ENCODE data around the gene ZMYM1.
"Not testable (repeated sequence)": the region's sequence is repeated elsewhere in the genome, so short reads cannot be mapped to it uniquely, and the experiment has no call there.

ZMYM1 gene

GRCh38 chr1:35079003-35079930, at the start of gene ZMYM1:
ZMYM1 (plus strand) TSS chr1:35079385; CDS start chr1:35093988, 14,603 bp downstream.
- DNase-seq: peak; percentile 86

- DNase-seq: no peak
Observed at GRCh38 chr1:35029761-35030160, 49.4 kb upstream of the ZMYM1 start.

GRCh38 chr1:35030338-35030737, 48.8 kb upstream of the ZMYM1 start:
- no peak for DNase-seq

- DNase-seq: no peak
Observed at GRCh38 chr1:35030756-35031446, 48.3 kb upstream of the ZMYM1 start.

- DNase-seq: no peak
Observed at GRCh38 chr1:35032384-35032739, 46.8 kb upstream of the ZMYM1 start.

GRCh38 chr1:35033346-35033745, 45.8 kb upstream of the ZMYM1 start:
- DNase-seq: no peak

GRCh38 chr1:35036621-35037020, 42.6 kb upstream of the ZMYM1 start:
- DNase-seq: no peak

- DNase-seq: no peak
Observed at GRCh38 chr1:35037206-35037605, 42.0 kb upstream of the ZMYM1 start.

GRCh38 chr1:35038723-35039122, 40.5 kb upstream of the ZMYM1 start:
- no peak for DNase-seq

- DNase-seq: no peak
Observed at GRCh38 chr1:35043498-35043897, 35.7 kb upstream of the ZMYM1 start.

- DNase-seq: no peak
Observed at GRCh38 chr1:35044431-35044830, 34.8 kb upstream of the ZMYM1 start.

GRCh38 chr1:35046730-35047129, 32.5 kb upstream of the ZMYM1 start:
- DNase-seq: no peak

GRCh38 chr1:35047188-35047858, 31.9 kb upstream of the ZMYM1 start:
- DNase-seq: no peak

- no peak for DNase-seq
Observed at GRCh38 chr1:35049116-35049515, 30.1 kb upstream of the ZMYM1 start.

GRCh38 chr1:35053433-35053832, 25.8 kb upstream of the ZMYM1 start:
- DNase-seq: no peak

- DNase-seq: not testable (repeated sequence)
Observed at GRCh38 chr1:35054282-35054681, 24.9 kb upstream of the ZMYM1 start.

GRCh38 chr1:35058321-35058720, 20.9 kb upstream of the ZMYM1 start:
- DNase-seq: not testable (repeated sequence)

- no peak for DNase-seq
Observed at GRCh38 chr1:35058988-35059387, 20.2 kb upstream of the ZMYM1 start.

- no peak for DNase-seq
Observed at GRCh38 chr1:35062518-35063196, 16.5 kb upstream of the ZMYM1 start.

- DNase-seq: no peak
Observed at GRCh38 chr1:35064265-35064664, 14.9 kb upstream of the ZMYM1 start.

GRCh38 chr1:35069746-35070145, 9.4 kb upstream of the ZMYM1 start:
- DNase-seq: no peak

- no peak for DNase-seq
Observed at GRCh38 chr1:35073265-35073811, 5.8 kb upstream of the ZMYM1 start.

GRCh38 chr1:35076426-35076825, 2.8 kb upstream of the ZMYM1 start:
- not testable (repeated sequence) for DNase-seq
